MM.1S (cell line): ENCODE data around the gene CXCR4.
A peak's percentile ranks its signal among the peaks of the same experiment; 100 is the strongest.

Experiments used
- DNase-seq: peaks from one replicate; pipeline ENCODE4 v3.0.0-alpha.2; 2015
- H2AFZ ChIP-seq: fragments of 300-600 bp; sonication (generic); 2 replicates; pipeline ENCODE4 v1.6.0; 2016; ENCODE audit warnings: antibody characterized with exemption, low read length
- H3F3A ChIP-seq: fragments of 300-600 bp; sonication (generic); 2 replicates; pipeline ENCODE4 v1.6.1; 2016; ENCODE audit warnings: mild to moderate bottlenecking, antibody characterized with exemption, low read length, moderate library complexity, mixed read lengths; ENCODE audit not compliant: insufficient read depth
- H3K27ac ChIP-seq: fragments of 300-600 bp; sonication (generic); 2 replicates; pipeline ENCODE4 v1.5.1; 2016; ENCODE audit warnings: mild to moderate bottlenecking, low read length
- H3K27me3 ChIP-seq: fragments of 300-600 bp; sonication (generic); replicated peaks from 2 replicates; pipeline ENCODE4 v1.6.0; 2016; ENCODE audit warnings: low read length; ENCODE audit not compliant: insufficient read depth
- H3K36me3 ChIP-seq: fragments of 300-600 bp; sonication (generic); replicated peaks from 2 replicates; pipeline ENCODE4 v1.6.1; 2016; ENCODE audit warnings: mild to moderate bottlenecking, low read length, mixed read lengths; ENCODE audit not compliant: insufficient read depth
- H3K4me1 ChIP-seq: fragments of 300-600 bp; sonication (generic); 2 replicates; pipeline ENCODE4 v1.6.1; 2016; ENCODE audit warnings: low read length, mixed read lengths
- H3K4me2 ChIP-seq: fragments of 300-600 bp; sonication (generic); 2 replicates; pipeline ENCODE4 v1.6.0; 2016; ENCODE audit warnings: low read depth, low read length
- H3K4me3 ChIP-seq: fragments of 300-600 bp; sonication (generic); 2 replicates; pipeline ENCODE4 v1.5.1; 2016; ENCODE audit warnings: low read length, mixed read lengths
- H3K79me2 ChIP-seq: fragments of 300-600 bp; sonication (generic); 2 replicates; pipeline ENCODE4 v1.6.1; 2016; ENCODE audit warnings: mixed run types, low read length, mixed read lengths
- H3K9ac ChIP-seq: fragments of 300-600 bp; sonication (generic); 2 replicates; pipeline ENCODE4 v1.6.1; 2016; ENCODE audit warnings: low read length, mixed read lengths
- H3K9me2 ChIP-seq: fragments of 300-600 bp; sonication (generic); replicated peaks from 2 replicates; pipeline ENCODE4 v1.6.1; 2016; ENCODE audit warnings: mild to moderate bottlenecking, low read length, mixed read lengths; ENCODE audit not compliant: insufficient read depth
- H3K9me3 ChIP-seq: fragments of 300-600 bp; sonication (generic); replicated peaks from 2 replicates; pipeline ENCODE4 v1.6.1; 2016; ENCODE audit warnings: mild to moderate bottlenecking, low read length, mixed read lengths; ENCODE audit not compliant: insufficient read depth
- H4K20me1 ChIP-seq: fragments of 300-600 bp; sonication (generic); 2 replicates; pipeline ENCODE4 v1.6.1; 2016; ENCODE audit warnings: mild to moderate bottlenecking, low read length, moderate library complexity, mixed read lengths; ENCODE audit not compliant: insufficient read depth
- EZH2 ChIP-seq: fragments of 300-600 bp; sonication (generic); optimal IDR thresholded peaks from 2 replicates; pipeline ENCODE3; 2017; ENCODE audit warnings: low read depth, mild to moderate bottlenecking, antibody characterized with exemption, low read length, mixed read lengths
- EZH2phosphoT487 ChIP-seq: fragments of 300-600 bp; sonication (generic); IDR thresholded peaks from 2 replicates; pipeline ENCODE4 v1.6.1; 2018; ENCODE audit warnings: antibody characterized with exemption, low read length
- TF ChIP-seq, protein P1 (sequence below): fragments of 300-600 bp; sonication (generic); IDR thresholded peaks from 2 replicates; pipeline ENCODE4 v1.5.1; 2016; ENCODE audit warnings: antibody characterized with exemption, low read length, mixed read lengths

The CXCR4 gene

DNA sequence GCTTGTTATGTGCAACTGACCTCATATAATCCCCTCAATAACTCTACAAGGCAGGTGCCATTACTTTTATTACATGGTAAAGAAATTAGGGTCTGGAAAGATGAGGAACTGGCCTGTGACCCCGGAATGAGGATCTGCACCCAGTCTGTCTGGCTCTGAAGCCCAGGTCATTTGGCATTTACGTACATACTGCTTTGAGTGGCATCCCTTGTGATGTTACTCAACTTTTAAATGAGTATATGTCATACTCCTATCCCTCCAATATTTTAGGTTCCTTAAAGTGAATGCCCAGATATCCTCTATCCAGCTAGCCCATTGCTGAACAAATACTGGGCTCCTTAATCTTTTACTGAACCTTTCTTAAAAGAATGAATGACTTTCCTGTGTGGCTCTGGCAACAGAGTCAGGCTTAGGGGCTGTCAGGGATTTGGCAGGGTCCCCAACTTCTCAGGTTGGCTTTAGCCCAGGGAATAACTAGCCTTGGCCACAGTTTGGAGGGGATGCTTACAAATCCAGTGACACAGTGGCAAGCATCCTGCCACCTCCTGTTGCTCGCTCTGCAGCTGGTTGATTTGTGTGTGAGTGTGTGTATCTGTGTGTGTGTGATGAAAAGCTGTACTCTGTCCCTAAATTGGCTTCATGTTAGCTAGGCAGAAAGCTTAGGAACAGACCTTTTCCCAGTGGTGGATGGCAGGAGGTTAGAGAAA lies 3.4 kb upstream of the CXCR4 start:
- no peak for DNase-seq
- H3K27ac ChIP-seq: no peak overlapping the region
- peaks cover 10% of the 10 kb centered on the region for H3K79me2 ChIP-seq
- H3K27me3 ChIP-seq: peaks cover 22% of the 10 kb centered on the region
- H3K9me2 ChIP-seq: no peaks in the 10 kb centered on the region
- no peaks in the 10 kb centered on the region for H3K4me1 ChIP-seq
- H3K36me3 ChIP-seq: no peaks in the 10 kb centered on the region
- TF ChIP-seq EZH2 (no peak), EZH2phosphoT487 (no peak)
- TF ChIP-seq, protein P1, sequence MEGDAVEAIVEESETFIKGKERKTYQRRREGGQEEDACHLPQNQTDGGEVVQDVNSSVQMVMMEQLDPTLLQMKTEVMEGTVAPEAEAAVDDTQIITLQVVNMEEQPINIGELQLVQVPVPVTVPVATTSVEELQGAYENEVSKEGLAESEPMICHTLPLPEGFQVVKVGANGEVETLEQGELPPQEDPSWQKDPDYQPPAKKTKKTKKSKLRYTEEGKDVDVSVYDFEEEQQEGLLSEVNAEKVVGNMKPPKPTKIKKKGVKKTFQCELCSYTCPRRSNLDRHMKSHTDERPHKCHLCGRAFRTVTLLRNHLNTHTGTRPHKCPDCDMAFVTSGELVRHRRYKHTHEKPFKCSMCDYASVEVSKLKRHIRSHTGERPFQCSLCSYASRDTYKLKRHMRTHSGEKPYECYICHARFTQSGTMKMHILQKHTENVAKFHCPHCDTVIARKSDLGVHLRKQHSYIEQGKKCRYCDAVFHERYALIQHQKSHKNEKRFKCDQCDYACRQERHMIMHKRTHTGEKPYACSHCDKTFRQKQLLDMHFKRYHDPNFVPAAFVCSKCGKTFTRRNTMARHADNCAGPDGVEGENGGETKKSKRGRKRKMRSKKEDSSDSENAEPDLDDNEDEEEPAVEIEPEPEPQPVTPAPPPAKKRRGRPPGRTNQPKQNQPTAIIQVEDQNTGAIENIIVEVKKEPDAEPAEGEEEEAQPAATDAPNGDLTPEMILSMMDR: no peak
- H3F3A ChIP-seq: peaks cover 19% of the 10 kb centered on the region; the same call in 1 of the 2 replicates
- H4K20me1 ChIP-seq: no peaks in the 10 kb centered on the region
- H3K9ac ChIP-seq: no peak overlapping the region
- H2AFZ ChIP-seq: no peak overlapping the region
- H3K9me3 ChIP-seq: no peaks in the 10 kb centered on the region
- no peak overlapping the region for H3K4me2 ChIP-seq
- H3K4me3 ChIP-seq: no peak overlapping the region

DNA sequence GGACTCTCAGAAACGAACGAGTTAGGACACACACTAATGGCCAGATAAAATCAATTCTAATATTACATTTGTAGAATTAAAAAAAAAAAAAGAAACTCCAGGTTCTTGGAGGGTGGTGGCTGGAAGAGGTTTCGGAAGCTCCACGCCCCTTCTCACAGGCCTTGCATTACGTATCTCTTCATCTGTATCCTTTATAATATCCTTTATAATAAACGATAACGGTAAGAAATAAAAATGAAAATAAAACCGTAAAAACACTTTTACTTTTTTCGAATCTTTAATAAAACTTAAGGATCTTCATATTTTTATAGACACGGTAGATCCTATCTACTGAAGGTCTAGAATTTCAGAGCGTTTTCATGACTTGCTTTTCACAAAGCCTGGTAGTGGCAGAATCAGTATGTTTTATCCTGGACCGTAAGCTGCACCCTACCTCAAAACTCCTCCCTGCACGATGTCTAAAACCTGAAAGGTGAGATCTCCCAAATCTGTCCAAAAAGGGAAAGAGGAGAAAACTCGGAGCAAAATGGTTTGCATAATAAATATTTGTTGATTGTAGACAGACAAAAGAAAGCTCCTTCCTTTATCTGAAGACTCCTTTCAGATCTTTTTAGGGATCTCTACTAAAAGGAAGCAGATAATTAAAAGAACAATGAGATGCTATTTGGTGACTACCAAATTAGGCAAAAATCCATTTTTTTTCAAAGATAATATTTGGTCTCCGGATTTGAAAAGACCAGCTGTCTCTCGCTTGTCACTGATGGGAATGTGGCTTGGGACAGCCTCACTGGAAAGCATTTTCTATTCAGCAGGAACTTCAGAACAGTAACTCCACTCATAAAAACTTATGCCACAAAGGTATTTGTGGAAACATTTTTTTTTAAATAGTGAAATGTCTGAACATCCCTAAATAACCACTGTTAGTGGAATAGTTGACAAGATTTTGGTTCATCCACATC lies 2.0 kb upstream of the CXCR4 start:
- Histone ChIP-seq H3K9me3 (no peaks in the 10 kb centered on the region), H3K27me3 (peaks cover 22% of the 10 kb centered on the region), H3F3A (peaks cover 22% of the 10 kb centered on the region; the same call in 1 of the 2 replicates), H2AFZ (peak overlapping the region; percentile 80; the same call in 1 of the 2 replicates), H3K9me2 (no peaks in the 10 kb centered on the region), H4K20me1 (0 out of 2 replicates have a peak, but pooled peaks cover 7% of the 10 kb centered on the region), H3K4me3 (peak overlapping the region; percentile 85), H3K4me1 (peaks cover 8% of the 10 kb centered on the region), H3K4me2 (peak overlapping the region; percentile 98), H3K9ac (no peak overlapping the region), H3K36me3 (peaks cover 6% of the 10 kb centered on the region), H3K27ac (no peak overlapping the region), H3K79me2 (peaks cover 24% of the 10 kb centered on the region)
- TF ChIP-seq, protein P1: no peak
- TF ChIP-seq EZH2phosphoT487: no peak
- TF ChIP-seq EZH2: no peak
- no peak for DNase-seq

DNA sequence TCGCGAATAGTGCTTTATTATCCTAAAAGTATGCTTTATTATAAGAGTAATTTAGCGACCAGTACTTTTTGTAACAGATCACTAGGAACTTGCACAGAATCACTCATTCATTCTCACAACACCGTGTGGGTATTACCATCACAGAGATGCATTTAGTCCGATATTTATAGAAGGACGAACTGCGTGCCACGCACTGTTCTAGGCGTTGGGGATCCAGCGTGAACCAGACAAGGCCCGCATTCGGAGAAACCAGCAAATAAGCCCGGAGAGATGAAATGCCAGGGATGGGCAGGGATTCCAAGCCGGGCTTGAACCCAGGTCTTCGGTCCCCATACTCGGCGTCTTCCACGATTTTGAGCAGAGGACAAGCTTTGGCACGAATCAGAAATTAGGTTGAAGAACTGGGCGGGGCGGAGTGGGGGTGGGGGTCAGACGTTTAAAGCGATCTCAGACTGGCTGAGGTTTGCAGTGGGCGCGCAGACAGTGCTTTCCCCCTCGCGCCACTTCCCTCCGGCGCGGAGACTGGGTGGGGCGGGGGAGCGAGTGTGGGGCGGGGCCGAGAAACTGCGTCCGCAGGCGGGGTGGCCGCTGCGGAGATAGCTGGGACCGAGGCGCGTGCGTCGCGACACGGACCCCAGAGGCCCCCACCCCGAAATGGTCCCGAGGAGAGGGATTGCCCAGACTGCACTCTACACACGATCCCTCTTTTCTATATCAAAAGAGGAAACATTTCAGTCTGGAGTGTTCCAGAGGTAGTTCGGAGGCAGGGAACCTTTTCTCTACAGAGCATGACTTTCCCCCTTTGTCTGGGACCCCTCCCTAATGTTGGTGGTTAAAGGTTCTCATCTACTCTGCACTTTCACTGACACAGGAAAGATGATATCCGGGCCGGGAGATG lies 1.1 kb upstream of the CXCR4 start:
- H3K9me2 ChIP-seq: no peaks in the 10 kb centered on the region
- H2AFZ ChIP-seq: peak overlapping the region; percentile 80
- H3K4me2 ChIP-seq: peak overlapping the region; percentile 98

More for the DNA sequence above, 1.1 kb upstream of the CXCR4 start:
- Histone ChIP-seq H3K4me3 (peak overlapping the region; percentile 85), H3K27ac (no peak overlapping the region), H3K4me1 (peaks cover 12% of the 10 kb centered on the region), H3F3A (peaks cover 22% of the 10 kb centered on the region; the same call in 1 of the 2 replicates), H3K36me3 (peaks cover 14% of the 10 kb centered on the region), H3K79me2 (peaks cover 32% of the 10 kb centered on the region), H3K27me3 (peaks cover 22% of the 10 kb centered on the region), H3K9me3 (no peaks in the 10 kb centered on the region), H4K20me1 (peaks cover 11% of the 10 kb centered on the region; the same call in 1 of the 2 replicates), H3K9ac (peak overlapping the region; percentile 79; the same call in 1 of the 2 replicates)
- TF ChIP-seq EZH2: no peak
- TF ChIP-seq EZH2phosphoT487: no peak
- TF ChIP-seq, protein P1: no peak
- peak; percentile 35 for DNase-seq
